ENCODE measurements around the gene C1QTNF9. TPM values are rescaled to one million over a fixed set of nuclear protein-coding genes. Genes with fewer than 3 reads are reported as not detected.

Gene C1QTNF9
- total RNA-seq, 1 donor = not detected

- peak; percentile 73 for DNase-seq (ENCODE audit: low read depth)
- no peak overlapping the region for H3K4me3 ChIP-seq (ENCODE audit: low read depth, low read length)
- no peak for TF ChIP-seq CTCF (IDR thresholded peaks at IDR 0.05; ENCODE audit: insufficient read depth, low read depth, low read length)
Measured at GRCh38 chr13:24274452-24275021, 34.8 kb upstream of the C1QTNF9 start.

DNA sequence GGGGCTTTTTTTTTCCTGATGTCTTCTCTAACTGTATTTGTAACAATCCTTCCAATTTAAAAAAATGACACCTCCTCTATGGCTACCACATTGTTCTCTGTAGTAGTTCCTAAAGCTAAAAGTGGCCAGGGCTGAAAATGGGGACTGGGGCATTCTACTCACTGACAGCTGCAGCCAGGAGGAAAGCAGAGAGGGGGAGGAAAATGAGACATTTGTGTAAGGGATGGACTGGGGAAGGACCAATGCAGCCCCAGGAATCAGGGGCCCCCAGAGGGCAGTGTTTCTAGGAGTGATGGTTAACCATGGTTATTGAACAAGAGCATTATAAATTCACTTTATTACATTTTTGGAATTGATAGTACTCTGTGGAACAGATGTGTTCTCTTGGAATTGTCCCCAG, 34.3 kb upstream of the C1QTNF9 start:
- H3K4me3 ChIP-seq (ENCODE audit: low read depth, low read length) = no peak overlapping the region
- DNase-seq (ENCODE audit: low read depth) = no peak
- no peak for TF ChIP-seq CTCF (IDR thresholded peaks at IDR 0.05; ENCODE audit: insufficient read depth, low read depth, low read length)

GRCh38 chr13:24276306-24276705, 33.1 kb upstream of the C1QTNF9 start:
- H3K4me3 ChIP-seq (ENCODE audit: low read depth, low read length) = no peak overlapping the region
- no peak for DNase-seq (ENCODE audit: low read depth)
- no peak for TF ChIP-seq CTCF (IDR thresholded peaks at IDR 0.05; ENCODE audit: insufficient read depth, low read depth, low read length)

DNA sequence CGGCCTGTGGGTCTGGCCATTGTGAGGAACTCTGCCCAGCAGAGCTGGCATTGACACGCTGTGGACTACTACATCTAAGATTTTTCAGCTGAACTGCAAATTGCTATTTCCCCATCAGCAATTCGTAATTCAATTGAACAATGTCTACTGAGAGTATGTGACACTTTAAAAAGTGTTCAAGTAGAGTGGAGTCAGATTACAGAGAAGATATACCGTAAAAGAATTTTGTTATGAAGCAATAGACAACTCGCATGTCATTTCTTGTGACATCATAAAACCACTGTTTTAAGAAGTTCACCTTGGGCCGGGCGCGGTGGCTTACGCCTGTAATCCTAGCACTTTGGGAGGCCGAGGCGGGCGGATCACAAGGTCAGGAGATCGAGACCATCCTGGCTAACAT, 32.5 kb upstream of the C1QTNF9 start:
- TF ChIP-seq CTCF (IDR thresholded peaks at IDR 0.05; ENCODE audit: insufficient read depth, low read depth, low read length) = no peak
- peak; percentile 8 for DNase-seq (ENCODE audit: low read depth)
- H3K4me3 ChIP-seq (ENCODE audit: low read depth, low read length) = no peak overlapping the region

GRCh38 chr13:24277761-24278160, 31.6 kb upstream of the C1QTNF9 start:
- no peak for TF ChIP-seq CTCF (IDR thresholded peaks at IDR 0.05; ENCODE audit: insufficient read depth, low read depth, low read length)
- no peak for DNase-seq (ENCODE audit: low read depth)
- H3K4me3 ChIP-seq (ENCODE audit: low read depth, low read length) = no peak overlapping the region

DNA sequence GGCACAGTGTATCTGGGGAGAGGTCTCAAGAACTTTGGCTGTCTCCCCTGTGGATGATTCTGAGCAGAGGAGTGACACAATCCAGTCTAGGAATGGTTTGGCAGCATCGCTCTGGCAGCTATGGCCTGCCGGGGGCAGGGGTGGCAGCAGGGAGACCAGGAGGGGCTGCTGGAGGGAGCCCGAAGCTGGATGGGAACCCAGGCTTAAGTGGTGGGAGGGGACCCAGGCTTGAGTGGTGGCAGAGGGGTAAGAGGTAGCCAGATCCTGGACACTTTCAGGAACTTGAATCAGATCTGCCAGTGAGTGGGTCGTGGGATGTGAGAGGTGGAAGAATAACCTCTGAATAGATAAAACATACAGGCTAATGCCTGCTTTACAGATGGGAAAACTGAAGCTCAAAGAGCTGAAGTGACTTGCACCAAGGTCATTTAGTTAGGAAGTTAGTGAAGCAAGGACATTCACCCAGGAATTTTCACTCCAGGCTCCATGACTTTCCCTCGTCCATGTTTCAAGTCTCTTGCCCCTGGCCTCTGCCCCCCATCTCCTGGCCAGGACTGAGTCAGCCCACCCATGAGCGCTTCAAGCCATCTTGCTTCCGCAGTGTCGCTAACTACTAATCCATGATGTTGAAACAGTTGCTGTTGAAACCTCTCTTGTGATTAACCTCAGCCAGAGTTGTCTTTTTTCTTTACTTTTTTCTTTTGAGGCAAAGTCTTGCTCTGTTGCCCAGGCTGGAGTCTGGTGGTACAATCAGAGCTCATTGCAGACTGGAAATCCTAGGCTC, 29.9 kb upstream of the C1QTNF9 start:
- no peak for TF ChIP-seq CTCF (IDR thresholded peaks at IDR 0.05; ENCODE audit: insufficient read depth, low read depth, low read length)
- DNase-seq (ENCODE audit: low read depth) = peak; percentile 75
- H3K4me3 ChIP-seq (ENCODE audit: low read depth, low read length) = no peak overlapping the region

Data from fibroblast of villous mesenchyme (primary cell).